Dendritic cell treated with granulocyte-macrophage colony-stimulating factor and Interleukin-4, amounts not matched to agents 40 ng/mL and 50 ng/mL, for 4 days (primary cell): ENCODE measurements around the gene CDY1.
"Not testable (repeated sequence)": the region's sequence is repeated elsewhere in the genome, so short reads cannot be mapped to it uniquely, and the experiment has no call there.

Experiments used
- H3K27ac Mint-ChIP-seq: one replicate; pipeline ENCODE4 v1.8.0; 2022; ENCODE audit warnings: mild to moderate bottlenecking, mixed read lengths
- H3K27me3 Mint-ChIP-seq: one replicate; pipeline ENCODE4 v1.8.0; 2022; ENCODE audit warnings: mild to moderate bottlenecking, mixed read lengths
- H3K36me3 Mint-ChIP-seq: one replicate; pipeline ENCODE4 v1.8.0; 2022; ENCODE audit warnings: low read depth, mixed read lengths
- H3K4me1 Mint-ChIP-seq: one replicate; pipeline ENCODE4 v1.8.0; 2022; ENCODE audit warnings: low read depth, mixed read lengths
- H3K4me3 Mint-ChIP-seq: one replicate; pipeline ENCODE4 v1.8.0; 2022; ENCODE audit warnings: mild to moderate bottlenecking, moderate library complexity, mixed read lengths
- H3K9me3 Mint-ChIP-seq: one replicate; pipeline ENCODE4 v1.8.0; 2022; ENCODE audit warnings: mixed read lengths
- intact Hi-C: fragments of 100-400 bp; cut with micrococcal nuclease; formaldehyde crosslinking; loops from one replicate; pipeline ENCODE4 v1.15.0; 2022

The CDY1 gene

GRCh38 chrY:25621817-25622216 lies at the start of gene CDY1:
Gene CDY1, plus strand, starts transcription at chrY:25622117. Its CDS starts 326 bp downstream, at chrY:25622443.
- H3K4me3 Mint-ChIP-seq, H3K4me1 Mint-ChIP-seq, H3K36me3 Mint-ChIP-seq, H3K27ac Mint-ChIP-seq, H3K9me3 Mint-ChIP-seq, intact Hi-C loops, H3K27me3 Mint-ChIP-seq: not testable (repeated sequence)

GRCh38 chrY:25593336-25593735 lies 28.6 kb upstream of the CDY1 start:
- H3K36me3 Mint-ChIP-seq, intact Hi-C loops, H3K4me3 Mint-ChIP-seq, H3K9me3 Mint-ChIP-seq, H3K27me3 Mint-ChIP-seq, H3K4me1 Mint-ChIP-seq, H3K27ac Mint-ChIP-seq: not testable (repeated sequence)

GRCh38 chrY:25620209-25620608 lies 1.7 kb upstream of the CDY1 start:
- intact Hi-C loops, H3K36me3 Mint-ChIP-seq, H3K27me3 Mint-ChIP-seq, H3K27ac Mint-ChIP-seq, H3K9me3 Mint-ChIP-seq, H3K4me3 Mint-ChIP-seq, H3K4me1 Mint-ChIP-seq: not testable (repeated sequence)

GRCh38 chrY:25626524-25626923 lies 4.6 kb downstream of the CDY1 start:
- H3K4me1 Mint-ChIP-seq, H3K4me3 Mint-ChIP-seq, H3K9me3 Mint-ChIP-seq, H3K36me3 Mint-ChIP-seq, H3K27ac Mint-ChIP-seq, intact Hi-C loops, H3K27me3 Mint-ChIP-seq: not testable (repeated sequence)

GRCh38 chrY:25630383-25631112 lies 8.6 kb downstream of the CDY1 start:
- H3K27ac Mint-ChIP-seq, H3K9me3 Mint-ChIP-seq, intact Hi-C loops, H3K4me3 Mint-ChIP-seq, H3K36me3 Mint-ChIP-seq, H3K27me3 Mint-ChIP-seq, H3K4me1 Mint-ChIP-seq: not testable (repeated sequence)

GRCh38 chrY:25639852-25640251 lies 17.9 kb downstream of the CDY1 start:
- H3K4me1 Mint-ChIP-seq, intact Hi-C loops: not testable (repeated sequence)

GRCh38 chrY:25643024-25643915 lies 21.4 kb downstream of the CDY1 start:
- H3K9me3 Mint-ChIP-seq, H3K27ac Mint-ChIP-seq, H3K4me3 Mint-ChIP-seq, H3K4me1 Mint-ChIP-seq, H3K36me3 Mint-ChIP-seq, intact Hi-C loops, H3K27me3 Mint-ChIP-seq: not testable (repeated sequence)

More at GRCh38 chrY:25639852-25640251, 17.9 kb downstream of the CDY1 start:
- H3K36me3 Mint-ChIP-seq, H3K27ac Mint-ChIP-seq, H3K4me3 Mint-ChIP-seq, H3K27me3 Mint-ChIP-seq, H3K9me3 Mint-ChIP-seq: not testable (repeated sequence)
